ENCODE results near the gene C1orf52.

Gene C1orf52

GRCh38 chr1:85259118-85259911 lies at the start of gene C1orf52:
C1orf52 (minus strand) TSS chr1:85259662; CDS start chr1:85259633, 29 bp downstream.
- peak; percentile 98 for DNase-seq

- no peak for DNase-seq
Observed at GRCh38 chr1:85308833-85309350, 49.4 kb upstream of the C1orf52 start.

- peak; percentile 95 for DNase-seq
Observed at GRCh38 chr1:85307987-85308832, 48.7 kb upstream of the C1orf52 start.

- DNase-seq: no peak
Observed at GRCh38 chr1:85306236-85306635, 46.8 kb upstream of the C1orf52 start.

- peak; percentile 2 for DNase-seq
Observed at GRCh38 chr1:85303440-85304162, 44.1 kb upstream of the C1orf52 start.

GRCh38 chr1:85300140-85300539 lies 40.7 kb upstream of the C1orf52 start:
- no peak for DNase-seq

GRCh38 chr1:85297855-85298629 lies 38.6 kb upstream of the C1orf52 start:
- peak; percentile 35 for DNase-seq

GRCh38 chr1:85297538-85297854 lies 38.0 kb upstream of the C1orf52 start:
- no peak for DNase-seq

- DNase-seq: peak; percentile 11
Observed at GRCh38 chr1:85296980-85297379, 37.5 kb upstream of the C1orf52 start.

GRCh38 chr1:85295654-85296053 lies 36.2 kb upstream of the C1orf52 start:
- no peak for DNase-seq

- no peak for DNase-seq
Observed at GRCh38 chr1:85295006-85295431, 35.6 kb upstream of the C1orf52 start.

- no peak for DNase-seq
Observed at GRCh38 chr1:85290826-85291225, 31.4 kb upstream of the C1orf52 start.

- no peak for DNase-seq
Observed at GRCh38 chr1:85289848-85290335, 30.4 kb upstream of the C1orf52 start.

GRCh38 chr1:85289207-85289847 lies 29.9 kb upstream of the C1orf52 start:
- DNase-seq: peak; percentile 79

- DNase-seq: no peak
Observed at GRCh38 chr1:85284202-85284601, 24.7 kb upstream of the C1orf52 start.

GRCh38 chr1:85283475-85284199 lies 24.2 kb upstream of the C1orf52 start:
- no peak for DNase-seq

- DNase-seq: no peak
Observed at GRCh38 chr1:85282424-85282823, 23.0 kb upstream of the C1orf52 start.

GRCh38 chr1:85280636-85281035 lies 21.2 kb upstream of the C1orf52 start:
- no peak for DNase-seq

- DNase-seq: no peak
Observed at GRCh38 chr1:85279458-85280080, 20.1 kb upstream of the C1orf52 start.

GRCh38 chr1:85278853-85279314 lies 19.4 kb upstream of the C1orf52 start:
- DNase-seq: peak; percentile 75
